ENCODE data around the gene CHD9NB. TPM values are rescaled to one million over a fixed set of nuclear protein-coding genes. Genes with fewer than 3 reads are reported as not detected.

The CHD9NB gene
- total RNA-seq, 4 donors from 2014 or later: 0.13 to 0.72 TPM; not detected in 2

- no peak for TF ChIP-seq POLR2A (IDR thresholded peaks at IDR 0.05)
- no peak for TF ChIP-seq CTCF (IDR thresholded peaks at IDR 0.05 in 4 of 5, conservative IDR thresholded peaks at IDR 0.05 in 1 of 5)
- H3K27me3 ChIP-seq: no peaks in the 10 kb centered on the region
- no peak for ATAC-seq
- H3K9me3 ChIP-seq: no peaks in the 10 kb centered on the region
- no peak for DNase-seq
- H3K4me3 ChIP-seq: no peak overlapping the region
- peak overlapping the region; percentile 90 to 95 (median 92) for H3K27ac ChIP-seq
- in situ Hi-C loops (cut with MboI; ENCODE audit: low sequenced_read_pairs in 4 of 4) (no loop called here), intact Hi-C loops (cut with DNase I; ENCODE audit: low total_unique reads) (loop anchor here (10.0 kb wide), 1 partner anchor 413 kb away; the partner anchor contains the start of gene AKTIP)
- no peaks in the 10 kb centered on the region for H3K36me3 ChIP-seq
- H3K4me1 ChIP-seq: peaks cover 60 to 67% of the 10 kb centered on the region in 2 donors
These were observed 39.6 kb upstream of the CHD9NB start for GRCh38 chr16:53092284-53092683.

- TF ChIP-seq CTCF (IDR thresholded peaks at IDR 0.05 in 4 of 5, conservative IDR thresholded peaks at IDR 0.05 in 1 of 5) (no peak), POLR2A (IDR thresholded peaks at IDR 0.05) (no peak)
- Histone ChIP-seq H3K36me3 (no peaks in the 10 kb centered on the region), H3K27me3 (no peaks in the 10 kb centered on the region), H3K27ac (peak overlapping the region; percentile 90 to 95 (median 92)), H3K4me3 (peak overlapping the region in 2 of 4 donors; percentile 9 to 41), H3K4me1 (peaks cover 65 to 68% of the 10 kb centered on the region in 2 donors), H3K9me3 (no peaks in the 10 kb centered on the region)
- ATAC-seq (peak in 1 of 2 donors; percentile 4), DNase-seq (peak; percentile 51 to 61)
- intact Hi-C loops (cut with DNase I; ENCODE audit: low total_unique reads): loop anchor here (1.0 to 10.0 kb wide), 4 partner anchors 8 to 413 kb away; partner anchors contain the start of gene AKTIP
- in situ Hi-C loops (cut with MboI; ENCODE audit: low sequenced_read_pairs in 4 of 4): no loop called here
These were observed 38.9 kb upstream of the CHD9NB start for GRCh38 chr16:53091466-53092211.

- ATAC-seq: peak; percentile 88 to 89
- Histone ChIP-seq H3K36me3 (no peaks in the 10 kb centered on the region), H3K27ac (peak overlapping the region; percentile 90 to 95 (median 92)), H3K4me1 (peaks cover 71 to 76% of the 10 kb centered on the region in 2 donors), H3K27me3 (no peaks in the 10 kb centered on the region), H3K4me3 (peak overlapping the region; percentile 37 to 41 (median 39)), H3K9me3 (no peaks in the 10 kb centered on the region)
- peak; percentile 94 to 98 for DNase-seq
- in situ Hi-C loops (cut with MboI; ENCODE audit: low sequenced_read_pairs in 4 of 4) (no loop called here), intact Hi-C loops (cut with DNase I; ENCODE audit: low total_unique reads) (loop anchor here (1.0 to 10.0 kb wide), 4 partner anchors 8 to 414 kb away; partner anchors contain the start of gene AKTIP)
- no peak for TF ChIP-seq CTCF (IDR thresholded peaks at IDR 0.05 in 4 of 5, conservative IDR thresholded peaks at IDR 0.05 in 1 of 5)
- TF ChIP-seq POLR2A (IDR thresholded peaks at IDR 0.05): peak in 1 of 2 donors; percentile 8
These were observed 38.1 kb upstream of the CHD9NB start for GRCh38 chr16:53090591-53091411.

GRCh38 chr16:53090286-53090590, 37.5 kb upstream of the CHD9NB start:
- peaks cover 77 to 79% of the 10 kb centered on the region in 2 donors for H3K4me1 ChIP-seq
- intact Hi-C loops (cut with DNase I; ENCODE audit: low total_unique reads): loop anchor here (2.0 to 10.0 kb wide), 2 partner anchors 41 to 415 kb away; partner anchors contain the start of gene AKTIP
- no peak for ATAC-seq

More at GRCh38 chr16:53090286-53090590, 37.5 kb upstream of the CHD9NB start:
- in situ Hi-C loops (cut with MboI; ENCODE audit: low sequenced_read_pairs in 4 of 4): no loop called here
- no peak for DNase-seq
- H3K4me3 ChIP-seq: peak overlapping the region; percentile 37 to 41 (median 39)
- H3K27ac ChIP-seq: peak overlapping the region; percentile 90 to 95 (median 92)
- no peaks in the 10 kb centered on the region for H3K27me3 ChIP-seq
- H3K9me3 ChIP-seq: no peaks in the 10 kb centered on the region
- TF ChIP-seq POLR2A (IDR thresholded peaks at IDR 0.05): no peak
- TF ChIP-seq CTCF (IDR thresholded peaks at IDR 0.05 in 4 of 5, conservative IDR thresholded peaks at IDR 0.05 in 1 of 5): no peak
- no peaks in the 10 kb centered on the region for H3K36me3 ChIP-seq
